ENCODE results near the gene FASN. TPM values are rescaled to one million over a fixed set of nuclear protein-coding genes. Genes with fewer than 3 reads are reported as not detected.

The FASN gene
- total RNA-seq, 1 experiment from 2014 or later, result 433 TPM

DNA sequence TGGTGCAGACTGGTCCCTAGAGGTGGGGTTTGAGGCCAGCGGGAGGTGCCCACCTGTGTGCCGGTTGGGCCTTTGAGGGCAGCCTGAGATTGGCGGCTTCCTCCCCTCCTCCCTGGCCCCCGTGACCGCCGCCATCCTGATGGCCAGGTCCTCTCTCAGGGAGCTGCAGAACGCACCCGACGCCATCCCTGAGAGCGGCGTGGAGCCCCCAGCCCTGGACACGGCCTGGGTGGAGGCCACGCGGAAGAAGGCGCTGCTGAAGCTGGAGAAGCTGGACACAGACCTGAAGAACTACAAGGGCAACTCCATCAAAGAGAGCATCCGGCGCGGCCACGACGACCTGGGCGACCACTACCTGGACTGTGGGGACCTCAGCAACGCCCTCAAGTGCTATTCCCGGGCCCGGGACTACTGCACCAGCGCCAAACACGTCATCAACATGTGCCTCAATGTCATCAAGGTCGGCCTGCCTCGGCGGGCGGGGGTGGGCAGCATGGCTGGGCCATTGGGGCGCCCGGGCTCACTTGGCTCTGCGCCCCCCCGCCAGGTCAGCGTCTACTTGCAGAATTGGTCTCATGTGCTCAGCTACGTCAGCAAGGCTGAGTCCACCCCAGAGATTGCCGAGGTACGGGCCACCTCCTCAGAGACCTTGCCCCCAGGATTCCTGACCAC lies 43.5 kb downstream of the FASN start:
- DNase-seq, result no peak
- no peaks in the 10 kb centered on the region for H3K9me3 Mint-ChIP-seq
- no peak overlapping the region for H4K5ac ChIP-seq (ENCODE audit: insufficient read length, low read depth, low read length)
- no peak overlapping the region for H2BK5ac ChIP-seq (ENCODE audit: insufficient read length, low read length)
- no peak overlapping the region for H4K91ac ChIP-seq (ENCODE audit: insufficient read length, low read depth, low read length)
- no peak overlapping the region for H2BK12ac ChIP-seq (ENCODE audit: insufficient read length, low read depth, low read length)
- H2AK5ac ChIP-seq (ENCODE audit: insufficient read length, low read length), result no peak overlapping the region
- H3K79me2 ChIP-seq (ENCODE audit: insufficient read depth, low read length), result no peaks in the 10 kb centered on the region
- H3K23ac ChIP-seq (ENCODE audit: insufficient read length, low read depth, low read length), result no peak overlapping the region
- WGBS (ENCODE audit: extremely low coverage, insufficient read length, low lambda C conversion rate), result no CpG with 5 or more reads among the region's 38 CpGs
- H3K4me2 ChIP-seq (ENCODE audit: insufficient read depth, insufficient read length, low read length), result no peak overlapping the region
- TF ChIP-seq, protein P1, sequence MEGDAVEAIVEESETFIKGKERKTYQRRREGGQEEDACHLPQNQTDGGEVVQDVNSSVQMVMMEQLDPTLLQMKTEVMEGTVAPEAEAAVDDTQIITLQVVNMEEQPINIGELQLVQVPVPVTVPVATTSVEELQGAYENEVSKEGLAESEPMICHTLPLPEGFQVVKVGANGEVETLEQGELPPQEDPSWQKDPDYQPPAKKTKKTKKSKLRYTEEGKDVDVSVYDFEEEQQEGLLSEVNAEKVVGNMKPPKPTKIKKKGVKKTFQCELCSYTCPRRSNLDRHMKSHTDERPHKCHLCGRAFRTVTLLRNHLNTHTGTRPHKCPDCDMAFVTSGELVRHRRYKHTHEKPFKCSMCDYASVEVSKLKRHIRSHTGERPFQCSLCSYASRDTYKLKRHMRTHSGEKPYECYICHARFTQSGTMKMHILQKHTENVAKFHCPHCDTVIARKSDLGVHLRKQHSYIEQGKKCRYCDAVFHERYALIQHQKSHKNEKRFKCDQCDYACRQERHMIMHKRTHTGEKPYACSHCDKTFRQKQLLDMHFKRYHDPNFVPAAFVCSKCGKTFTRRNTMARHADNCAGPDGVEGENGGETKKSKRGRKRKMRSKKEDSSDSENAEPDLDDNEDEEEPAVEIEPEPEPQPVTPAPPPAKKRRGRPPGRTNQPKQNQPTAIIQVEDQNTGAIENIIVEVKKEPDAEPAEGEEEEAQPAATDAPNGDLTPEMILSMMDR (conservative IDR thresholded peaks at IDR 0.05), result no peak
- H2BK120ac ChIP-seq (ENCODE audit: low read depth, low read length, poor library complexity, severe bottlenecking), result no peak overlapping the region
- no peaks in the 10 kb centered on the region for H3K4me1 ChIP-seq (ENCODE audit: insufficient read depth, low read length)
- no peak overlapping the region for H2AFZ ChIP-seq (ENCODE audit: low read length)
- H3K18ac ChIP-seq (ENCODE audit: insufficient read length, low read depth, low read length), result no peak overlapping the region
- no peak overlapping the region for H2BK15ac ChIP-seq (ENCODE audit: low read depth, low read length)
- no peak overlapping the region for H4K8ac ChIP-seq (replicated peaks; ENCODE audit: insufficient read length, low read depth, low read length)
- peaks cover 0 to 13% of the 10 kb centered on the region in 2 experiments; a peak in 2 of 4 replicates for H3K4me1 Mint-ChIP-seq
- no peak overlapping the region for H3K9ac ChIP-seq (ENCODE audit: extremely low read depth, insufficient read length, low read length)
- H3K23me2 ChIP-seq (ENCODE audit: insufficient read length, low read depth, low read length, poor library complexity, severe bottlenecking), result no peaks in the 10 kb centered on the region
- H3T11ph ChIP-seq (ENCODE audit: low read length), result no peak overlapping the region
- H3K27ac Mint-ChIP-seq, result no peak overlapping the region
- no peaks in the 10 kb centered on the region for H3K9me3 ChIP-seq (ENCODE audit: control insufficient read depth, low read depth, low read length)
- H3K79me1 ChIP-seq (ENCODE audit: insufficient read depth, low read depth, low read length, poor library complexity, severe bottlenecking), result peaks cover 2% of the 10 kb centered on the region
- H3K4ac ChIP-seq (ENCODE audit: low read depth, low read length), result no peak overlapping the region
- no peaks in the 10 kb centered on the region; the same call in 1 of the 2 replicates for H3K27me3 Mint-ChIP-seq (ENCODE audit: low read depth)
- peaks cover 3% of the 10 kb centered on the region for H4K20me1 ChIP-seq (ENCODE audit: control insufficient read depth, insufficient read depth, insufficient read length)
- H2BK20ac ChIP-seq (ENCODE audit: low read depth, low read length, poor library complexity, severe bottlenecking), result no peak overlapping the region
- H3K27me3 ChIP-seq (ENCODE audit: insufficient read depth, low read length), result no peaks in the 10 kb centered on the region
- H3K56ac ChIP-seq (ENCODE audit: insufficient read length, low read depth, low read length), result no peak overlapping the region
- no peak overlapping the region for H3K27ac ChIP-seq (ENCODE audit: insufficient read length, low read depth, low read length)
- peaks cover 4 to 44% (median 37%) of the 10 kb centered on the region in 3 experiments; a peak in 5 of 7 replicates for H3K36me3 Mint-ChIP-seq (ENCODE audit: insufficient read depth in 1 of 3, low read depth in 3 of 3)
- H3K4me3 Mint-ChIP-seq, result no peak overlapping the region; a peak in 2 of 5 replicates
- no peak overlapping the region for H3K14ac ChIP-seq (ENCODE audit: insufficient read depth, low read length)

All from H9 (cell line).